ENCODE measurements around the gene SUSD3. TPM values are rescaled to one million over a fixed set of nuclear protein-coding genes. Genes with fewer than 3 reads are reported as not detected.

SUSD3 gene
- total and polyA plus RNA-seq, 10 of the 15 experiments (the other 5 are each of a cell fraction or from before 2014, with no cell fraction given), result 2.5 to 92.0 (median 31.1) TPM

- ChIA-PET POLR2A (no interaction called here), CTCF (no interaction called here), SMC1A (ENCODE audit: uncharacterized antibody, unreplicated experiment) (no interaction called here), RAD21 (ENCODE audit: unreplicated experiment) (interaction anchor here (5.4 kb wide), 1 partner anchor 18 kb away, joined by 21 read pairs; no protein-coding TSS in a partner anchor)
- FAIRE-seq, result no peak
- H3K27me3 ChIP-seq (replicated peaks in 1 of 2; ENCODE audit: control insufficient read depth in 2 of 2, insufficient read depth in 2 of 2, low read length in 1 of 2), result no peaks in the 10 kb centered on the region
- H3K9ac ChIP-seq (ENCODE audit: control insufficient read depth, insufficient read depth, low read length), result no peak overlapping the region
- BruUV-seq (replicated peaks), result no TSS peak
- intact Hi-C loops (cut with micrococcal nuclease; ENCODE audit: unreplicated experiment) (no loop called here), in situ Hi-C loops (cut with MboI) (no loop called here)
- 88% methylated on average over 21 of the region's 23 CpGs for WGBS (ENCODE audit: insufficient coverage, insufficient replicate concordance, low lambda C conversion rate, missing lambda C conversion rate)
- no peak overlapping the region for H3K4me2 ChIP-seq (ENCODE audit: control insufficient read depth, insufficient read depth)
- H3K36me3 ChIP-seq (ENCODE audit: control insufficient read depth in 2 of 2, insufficient read depth in 2 of 2, low read length in 1 of 2), result peaks cover 0 to 7% of the 10 kb centered on the region in 2 experiments; a peak in 2 of 4 replicates
- H3K4me3 ChIP-seq, result no peak overlapping the region
- no peaks in the 10 kb centered on the region for H4K20me1 ChIP-seq (ENCODE audit: control insufficient read depth, insufficient read depth)
- no peak for DNase-seq (ENCODE audit: low read depth, low spot score)
- H3K4me1 ChIP-seq (ENCODE audit: control insufficient read depth, insufficient read depth, low read length), result peaks cover 9% of the 10 kb centered on the region
- ATAC-seq, result no peak
- H3K9me3 ChIP-seq (replicated peaks; ENCODE audit: control insufficient read depth, insufficient read depth, low read length), result no peaks in the 10 kb centered on the region
- H2AFZ ChIP-seq (ENCODE audit: control insufficient read depth, low read depth, low read length), result no peak overlapping the region
- no peak for TF ChIP-seq NFYA (IDR thresholded peaks at IDR 0.05; ENCODE audit: borderline replicate concordance, low read depth, low read length)
- TF ChIP-seq ZNF687 (IDR thresholded peaks at IDR 0.05), result no peak
- no peaks in the 10 kb centered on the region for H3K79me2 ChIP-seq (ENCODE audit: control insufficient read depth, insufficient read depth, low read length)
- no peak overlapping the region for H3K27ac ChIP-seq (ENCODE audit: control insufficient read depth, insufficient read depth)
These were observed 67.8 kb downstream of the SUSD3 start for GRCh38 chr9:93126151-93126781.
